ENCODE results near the gene CREB3. TPM values are rescaled to one million over a fixed set of nuclear protein-coding genes. Genes with fewer than 3 reads are reported as not detected.

CREB3 gene
- total RNA-seq, 1 experiment from 2014 or later: 27.3 TPM

- Histone ChIP-seq H3K23me2 (ENCODE audit: insufficient read length, low read depth, low read length, poor library complexity, severe bottlenecking) (peaks cover 6% of the 10 kb centered on the region), H4K20me1 (ENCODE audit: control insufficient read depth, insufficient read depth, insufficient read length) (no peaks in the 10 kb centered on the region), H3K18ac (ENCODE audit: insufficient read length, low read depth, low read length) (no peak overlapping the region), H2AK5ac (ENCODE audit: insufficient read length, low read length) (no peak overlapping the region), H3K79me2 (ENCODE audit: insufficient read depth, low read length) (no peaks in the 10 kb centered on the region; the same call in 1 of the 2 replicates), H2BK5ac (ENCODE audit: insufficient read length, low read length) (no peak overlapping the region), H2AFZ (ENCODE audit: low read length) (no peak overlapping the region), H3K4ac (ENCODE audit: low read depth, low read length) (no peak overlapping the region), H3K14ac (ENCODE audit: insufficient read depth, low read length) (no peak overlapping the region), H2BK15ac (ENCODE audit: low read depth, low read length) (no peak overlapping the region), H4K8ac (replicated peaks; ENCODE audit: insufficient read length, low read depth, low read length) (no peak overlapping the region), H3K79me1 (ENCODE audit: insufficient read depth, low read depth, low read length, poor library complexity, severe bottlenecking) (no peaks in the 10 kb centered on the region), H3K4me2 (ENCODE audit: insufficient read depth, insufficient read length, low read length) (peak overlapping the region; percentile 65), H4K91ac (ENCODE audit: insufficient read length, low read depth, low read length) (no peak overlapping the region), H2BK12ac (ENCODE audit: insufficient read length, low read depth, low read length) (no peak overlapping the region), H3K9me3 (ENCODE audit: control insufficient read depth, low read depth, low read length) (no peaks in the 10 kb centered on the region), H4K5ac (ENCODE audit: insufficient read length, low read depth, low read length) (no peak overlapping the region), H3K4me1 (ENCODE audit: insufficient read depth, low read length) (peaks cover 3% of the 10 kb centered on the region; the same call in 1 of the 2 replicates), H2BK120ac (ENCODE audit: low read depth, low read length, poor library complexity, severe bottlenecking) (no peak overlapping the region), H3K9ac (ENCODE audit: extremely low read depth, insufficient read length, low read length) (no peak overlapping the region), H2BK20ac (ENCODE audit: low read depth, low read length, poor library complexity, severe bottlenecking) (no peak overlapping the region), H3K27me3 (ENCODE audit: insufficient read depth, low read length) (no peaks in the 10 kb centered on the region), H3K27ac (ENCODE audit: insufficient read length, low read depth, low read length) (no peak overlapping the region), H3T11ph (ENCODE audit: low read length) (no peak overlapping the region), H3K23ac (ENCODE audit: insufficient read length, low read depth, low read length) (no peak overlapping the region), H3K56ac (ENCODE audit: insufficient read length, low read depth, low read length) (no peak overlapping the region)
- Mint-ChIP-seq H3K36me3 (ENCODE audit: insufficient read depth in 1 of 3, low read depth in 3 of 3) (peaks cover 6 to 22% (median 13%) of the 10 kb centered on the region in 3 experiments), H3K9me3 (peaks cover 0 to 2% of the 10 kb centered on the region in 2 experiments; a peak in 2 of 5 replicates), H3K27ac (peak overlapping the region in 1 of 3 experiments; percentile 42; a peak in 2 of 7 replicates), H3K4me1 (peaks cover 26 to 27% of the 10 kb centered on the region in 2 experiments), H3K4me3 (peak overlapping the region; percentile 84 to 93), H3K27me3 (ENCODE audit: low read depth) (no peaks in the 10 kb centered on the region; the same call in 1 of the 2 replicates)
- DNase-seq: peak; percentile 52
- no CpG with 5 or more reads among the region's 13 CpGs for WGBS (ENCODE audit: extremely low coverage, insufficient read length, low lambda C conversion rate)
- TF ChIP-seq, protein P1, sequence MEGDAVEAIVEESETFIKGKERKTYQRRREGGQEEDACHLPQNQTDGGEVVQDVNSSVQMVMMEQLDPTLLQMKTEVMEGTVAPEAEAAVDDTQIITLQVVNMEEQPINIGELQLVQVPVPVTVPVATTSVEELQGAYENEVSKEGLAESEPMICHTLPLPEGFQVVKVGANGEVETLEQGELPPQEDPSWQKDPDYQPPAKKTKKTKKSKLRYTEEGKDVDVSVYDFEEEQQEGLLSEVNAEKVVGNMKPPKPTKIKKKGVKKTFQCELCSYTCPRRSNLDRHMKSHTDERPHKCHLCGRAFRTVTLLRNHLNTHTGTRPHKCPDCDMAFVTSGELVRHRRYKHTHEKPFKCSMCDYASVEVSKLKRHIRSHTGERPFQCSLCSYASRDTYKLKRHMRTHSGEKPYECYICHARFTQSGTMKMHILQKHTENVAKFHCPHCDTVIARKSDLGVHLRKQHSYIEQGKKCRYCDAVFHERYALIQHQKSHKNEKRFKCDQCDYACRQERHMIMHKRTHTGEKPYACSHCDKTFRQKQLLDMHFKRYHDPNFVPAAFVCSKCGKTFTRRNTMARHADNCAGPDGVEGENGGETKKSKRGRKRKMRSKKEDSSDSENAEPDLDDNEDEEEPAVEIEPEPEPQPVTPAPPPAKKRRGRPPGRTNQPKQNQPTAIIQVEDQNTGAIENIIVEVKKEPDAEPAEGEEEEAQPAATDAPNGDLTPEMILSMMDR (conservative IDR thresholded peaks at IDR 0.05): peak; percentile 31; the same call in 2 of the 3 replicates
Measured at GRCh38 chr9:35691757-35692301, 40.6 kb upstream of the CREB3 start.

All from H9 (cell line).